NCI-H460 (cell line): ENCODE data around the gene ACER2. TPM values are rescaled to one million over a fixed set of nuclear protein-coding genes. Genes with fewer than 3 reads are reported as not detected.
"Not testable (repeated sequence)": the region's sequence is repeated elsewhere in the genome, so short reads cannot be mapped to it uniquely, and the experiment has no call there.

Source experiments
- DNase-seq: peaks from one replicate; pipeline ENCODE4 v3.0.0-alpha.2; 2016; ENCODE audit warnings: low read depth; ENCODE audit errors: extremely low read depth
- polyA plus RNA-seq: library from polyadenylated mRNA; depleted of rRNA; stranded (reverse); fragments of >200 nt; gene quantifications from 2 replicates; pipeline ENCODE4 v1.2.3, GENCODE V29; 2014; cell fraction: nucleus; rRNA removed
- total RNA-seq: library from RNA; depleted of rRNA; stranded (reverse); fragments of >200 nt; shearing (Covaris generic); gene quantifications from 2 replicates; pipeline ENCODE4 v1.2.3, GENCODE V29; 2014; rRNA removed

Gene ACER2
- total RNA-seq = 2.2 and 2.8 TPM in 2 replicates
- polyA plus RNA-seq = 0.27 and 0.72 TPM in 2 replicates

GRCh38 chr9:19408693-19409400, at the start of gene ACER2:
Gene ACER2, plus strand, starts transcription at chr9:19409009. Its CDS starts 76 bp downstream, at chr9:19409085.
- peak; percentile 81 for DNase-seq

- no peak for DNase-seq
These were observed 39.7 kb upstream of the ACER2 start for GRCh38 chr9:19369107-19369506.

GRCh38 chr9:19371942-19372341, 36.9 kb upstream of the ACER2 start:
- no peak for DNase-seq

DNA sequence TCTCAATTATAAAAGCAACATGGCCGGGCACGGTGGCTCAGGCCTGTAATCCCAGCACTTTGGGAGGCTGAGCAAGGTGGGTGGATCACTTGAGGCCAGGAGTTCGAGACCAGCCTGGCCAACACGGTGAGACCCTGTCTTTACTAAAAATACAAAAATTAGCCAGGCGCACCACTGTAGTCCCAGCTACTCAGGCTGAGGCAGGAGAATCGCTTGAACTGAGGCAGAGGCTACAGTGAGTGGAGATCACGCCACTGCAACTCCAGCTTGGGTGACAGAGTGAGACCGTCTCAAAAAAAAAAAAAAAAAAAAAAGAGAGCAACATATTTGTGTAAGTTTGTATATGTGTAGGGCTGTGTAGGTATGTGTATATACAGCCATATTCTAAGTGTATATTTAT, 36.2 kb upstream of the ACER2 start:
- no peak for DNase-seq

DNA sequence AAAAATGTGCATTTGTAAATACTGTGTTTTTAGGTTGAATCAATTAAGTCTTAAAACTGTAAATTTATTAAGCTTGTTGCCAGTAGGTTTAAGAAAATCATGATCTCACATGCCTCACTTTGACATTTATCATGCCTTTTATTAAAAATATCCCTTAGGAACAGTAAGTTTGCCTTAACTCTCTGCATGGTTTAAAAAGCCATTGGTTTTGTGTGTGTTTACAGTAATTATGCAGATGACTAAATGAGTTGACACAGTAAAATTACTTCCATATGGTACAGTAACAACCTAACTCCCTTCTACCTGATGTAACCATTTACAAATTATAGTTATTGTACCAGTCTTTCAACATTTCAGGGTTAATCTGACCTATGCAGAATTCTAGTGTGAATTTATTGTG, 35.3 kb upstream of the ACER2 start:
- no peak for DNase-seq

DNA sequence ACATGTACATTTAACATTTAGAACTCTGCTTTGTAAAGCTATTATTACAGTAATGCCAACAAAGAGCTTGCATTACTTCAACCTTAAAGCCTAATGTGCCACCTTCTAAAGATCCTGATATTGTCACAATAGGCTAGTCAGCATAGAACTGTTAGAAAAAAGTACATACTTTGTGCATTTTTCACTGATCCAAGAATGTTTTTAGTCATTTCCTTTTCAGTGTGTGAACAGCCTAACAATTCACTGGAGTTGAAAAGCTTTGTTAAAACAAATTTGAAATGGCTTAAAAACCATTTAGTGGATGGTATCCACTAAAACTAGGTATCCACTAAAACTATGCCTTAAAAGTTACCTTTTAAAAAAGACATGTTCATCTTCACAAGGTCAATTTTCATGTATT, 33.3 kb upstream of the ACER2 start:
- no peak for DNase-seq

DNA sequence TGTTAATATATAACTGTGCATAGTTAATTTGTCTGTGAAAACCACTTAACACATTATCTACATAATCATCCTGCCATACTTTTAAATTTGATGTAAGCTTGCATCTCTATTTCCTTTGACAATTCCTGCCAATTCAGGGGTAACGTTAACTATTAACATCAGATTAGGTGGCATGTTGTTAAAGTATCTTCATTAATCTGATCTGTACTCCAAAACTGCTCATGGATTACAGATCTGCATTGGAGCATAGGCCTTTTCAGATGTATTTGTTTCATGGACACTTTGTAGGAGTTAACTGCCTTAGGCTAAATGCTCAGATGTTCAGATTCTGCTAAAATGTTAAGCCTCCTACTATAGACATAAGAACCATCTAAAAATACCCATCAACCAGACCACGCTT, 31.9 kb upstream of the ACER2 start:
- DNase-seq = no peak

DNA sequence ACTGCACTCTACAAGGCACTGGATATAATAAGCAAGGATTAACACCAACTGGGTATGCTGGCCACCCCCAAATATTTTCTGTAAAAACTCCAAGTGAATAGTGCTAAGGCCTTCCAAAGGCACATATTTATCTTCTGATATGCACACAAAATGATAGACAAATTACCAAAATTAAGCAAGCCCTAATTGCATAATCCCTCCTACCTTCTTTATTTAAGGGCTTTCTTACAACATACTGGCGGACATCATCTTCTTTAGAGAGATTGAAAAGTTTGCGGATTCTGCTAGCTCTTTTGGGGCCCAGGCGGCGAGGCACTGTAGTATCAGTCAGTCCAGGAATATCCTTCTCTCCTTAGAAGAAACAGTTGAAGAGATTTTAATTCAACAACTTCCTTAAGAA, 30.6 kb upstream of the ACER2 start:
- no peak for DNase-seq

DNA sequence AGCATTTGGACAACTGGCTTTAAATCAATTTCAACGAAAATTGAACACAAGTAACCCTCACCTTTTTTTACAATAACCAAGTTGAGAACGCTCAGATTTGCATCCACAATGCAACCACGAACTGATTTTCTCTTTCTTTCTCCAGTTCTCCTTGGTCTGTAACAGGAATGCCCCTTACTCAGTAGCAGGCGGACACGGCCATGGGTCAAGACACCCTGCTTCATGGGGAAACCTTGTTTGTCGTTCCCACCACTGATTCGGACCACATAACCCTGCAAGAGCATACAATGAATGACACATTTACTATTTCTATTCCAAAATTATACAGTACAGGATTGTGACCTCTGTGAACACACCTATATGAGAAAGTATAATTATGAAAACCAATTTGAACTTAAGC, 30.2 kb upstream of the ACER2 start:
- DNase-seq = no peak

DNA sequence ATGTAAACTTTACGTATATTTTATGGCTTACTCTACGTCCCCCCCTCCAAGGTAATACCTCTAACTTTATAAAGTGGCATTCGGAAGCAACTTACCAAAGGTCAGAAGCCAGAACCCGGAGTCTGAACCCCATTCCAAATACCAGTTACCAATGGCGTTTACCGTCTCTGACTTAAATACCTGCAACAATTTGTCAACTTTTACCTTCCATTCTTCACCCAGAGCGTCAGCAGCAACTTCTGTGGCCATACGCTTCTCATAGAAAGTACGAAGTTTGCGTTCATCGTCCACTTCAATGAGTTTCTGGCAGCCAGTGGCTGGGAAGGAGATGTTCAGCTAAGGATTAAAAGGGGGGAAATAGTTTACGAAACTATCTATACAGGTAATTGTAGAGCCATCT, 29.5 kb upstream of the ACER2 start:
- DNase-seq = no peak

DNA sequence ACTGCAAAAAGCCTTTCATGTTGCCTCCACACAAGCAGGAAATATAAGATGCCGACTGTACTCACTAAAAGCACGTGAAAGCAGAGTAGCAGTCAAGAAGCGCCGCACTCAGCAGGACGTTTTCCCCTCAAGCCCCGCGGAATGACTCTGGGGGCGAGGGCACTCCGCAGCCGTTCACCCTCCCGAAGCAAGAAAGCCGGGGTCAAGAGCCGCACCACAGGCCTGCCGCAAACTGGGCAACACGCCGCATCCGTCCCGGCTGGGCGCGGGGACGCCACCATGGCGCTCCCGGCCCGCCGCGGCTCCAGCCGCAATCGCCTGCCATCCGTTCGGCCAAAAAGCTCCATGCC, 29.1 kb upstream of the ACER2 start:
- DNase-seq = no peak

DNA sequence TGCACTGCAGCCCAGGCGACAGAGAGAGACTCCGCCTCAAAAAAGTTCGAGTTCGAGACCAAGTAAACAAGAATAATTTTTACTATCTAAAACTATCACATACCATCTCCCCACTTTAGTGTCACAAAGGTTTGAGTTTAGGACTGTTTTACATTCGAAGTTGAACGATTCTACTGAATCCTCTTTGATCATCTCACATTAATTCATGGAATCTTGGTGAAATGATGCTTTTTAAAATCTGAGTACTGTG, 28.1 kb upstream of the ACER2 start:
- no peak for DNase-seq

- DNase-seq = no peak
These were observed 27.2 kb upstream of the ACER2 start for GRCh38 chr9:19381656-19382055.

GRCh38 chr9:19385212-19385611, 23.6 kb upstream of the ACER2 start:
- not testable (repeated sequence) for DNase-seq

GRCh38 chr9:19385786-19386501, 22.9 kb upstream of the ACER2 start:
- DNase-seq = no peak

DNA sequence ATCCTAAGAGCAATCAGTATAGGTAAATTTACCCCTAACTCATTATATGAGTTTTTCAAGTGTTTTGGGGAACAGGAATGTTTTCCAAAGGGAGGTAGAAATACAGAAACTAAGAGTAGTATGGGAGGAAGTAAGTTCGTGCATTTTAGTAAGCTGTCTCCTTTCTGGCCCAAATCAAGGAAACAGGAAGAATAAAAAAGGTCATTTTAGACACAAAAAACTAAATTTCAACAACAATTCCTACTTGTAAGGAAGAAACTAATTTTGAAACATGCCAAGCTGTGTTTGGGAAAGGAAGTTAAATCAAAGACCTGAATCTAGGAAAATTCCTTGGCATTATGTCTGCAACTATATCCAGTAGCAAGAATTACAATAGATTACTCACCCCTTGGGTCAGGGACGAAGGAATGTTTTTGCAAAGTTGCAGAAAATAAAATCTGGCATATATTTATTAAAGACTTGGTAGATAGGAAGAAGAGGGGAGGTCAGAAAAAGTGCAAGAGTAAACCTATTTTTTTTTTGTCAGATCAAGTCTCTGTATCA, 22.2 kb upstream of the ACER2 start:
- DNase-seq = no peak

DNA sequence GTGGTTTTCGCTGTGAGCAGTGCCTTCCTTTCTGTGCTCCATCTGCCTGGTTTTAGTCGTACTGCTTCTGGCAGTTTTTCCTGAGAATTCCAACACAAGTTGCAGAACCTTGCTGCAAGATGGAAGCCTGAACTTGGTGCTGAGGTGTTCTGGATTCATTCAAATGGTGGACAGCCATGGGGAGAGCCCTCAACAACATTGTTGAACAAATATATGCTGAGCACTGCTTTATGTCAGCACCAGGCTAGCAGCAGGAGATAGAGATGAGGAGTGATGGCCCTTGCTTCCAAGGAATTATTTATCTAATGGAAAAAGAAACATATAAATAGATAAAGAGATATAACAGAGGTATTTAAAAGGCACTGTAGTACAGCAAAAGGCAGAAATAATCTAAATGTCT, 21.5 kb upstream of the ACER2 start:
- no peak for DNase-seq

- DNase-seq = not testable (repeated sequence)
These were observed 19.3 kb upstream of the ACER2 start for GRCh38 chr9:19389539-19389938.

DNA sequence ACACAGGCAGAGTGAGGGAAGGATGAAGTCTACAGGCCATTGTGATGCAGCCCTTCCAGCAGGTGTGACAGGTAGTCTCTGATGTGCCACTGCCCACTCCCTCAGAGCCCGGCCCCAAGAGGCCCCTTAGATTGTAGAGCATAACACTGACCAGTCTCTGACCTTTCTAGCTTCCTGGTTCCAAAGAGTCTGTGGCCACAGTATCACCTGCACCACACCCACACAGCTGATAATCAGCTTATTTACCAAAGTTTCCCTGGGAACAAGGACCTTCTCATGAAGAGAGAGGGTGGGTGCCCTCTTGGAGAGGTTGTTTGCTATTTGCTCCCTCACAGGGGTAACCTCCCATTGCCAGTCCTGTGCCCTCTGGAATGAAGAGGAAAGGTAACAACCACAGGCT, 11.0 kb upstream of the ACER2 start:
- no peak for DNase-seq

- not testable (repeated sequence) for DNase-seq
These were observed 5.6 kb upstream of the ACER2 start for GRCh38 chr9:19403231-19403630.

DNA sequence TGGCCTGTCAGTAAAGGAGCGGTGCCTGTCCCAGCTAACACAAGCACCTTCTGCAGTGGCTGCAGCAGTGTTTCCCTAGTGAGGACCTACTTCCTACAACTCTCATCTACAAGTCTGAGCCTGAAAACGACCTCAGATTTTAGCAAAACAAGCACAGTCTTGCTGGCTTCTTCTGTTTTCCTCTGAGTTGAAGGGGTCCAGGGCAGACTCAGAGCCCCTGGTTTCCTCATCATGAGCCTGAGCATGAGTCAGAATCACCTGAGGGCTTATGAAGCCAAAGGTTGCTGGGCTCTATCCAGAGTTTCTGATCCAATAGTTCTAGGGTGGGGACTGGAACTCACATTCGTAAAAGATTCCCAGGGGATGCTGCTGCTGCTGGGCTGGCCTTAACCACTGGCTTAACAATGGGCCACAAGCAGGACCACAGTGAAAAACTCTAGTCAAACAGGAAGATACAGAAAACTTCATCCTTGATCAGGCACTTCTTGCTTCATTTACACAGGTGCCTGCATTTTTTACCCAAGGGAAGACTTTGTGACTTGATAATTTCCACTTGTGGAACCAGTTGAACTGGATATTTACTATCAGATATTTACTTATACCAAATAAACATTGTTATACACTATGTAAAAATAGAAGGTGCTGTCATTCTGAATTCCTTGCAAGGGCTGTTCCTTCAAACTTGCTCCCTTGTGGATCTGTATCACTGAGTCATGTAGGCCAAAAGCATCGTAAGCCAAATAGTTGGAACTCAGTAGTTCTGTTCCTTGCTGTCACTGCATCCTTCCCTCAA, 4.3 kb upstream of the ACER2 start:
- DNase-seq = no peak

- DNase-seq = no peak
These were observed 3.0 kb upstream of the ACER2 start for GRCh38 chr9:19405771-19406170.
